Upper lobe of left lung (tissue), 6 donors: Measurements from ENCODE around the gene DCUN1D3. TPM values are rescaled to one million over a fixed set of nuclear protein-coding genes. Genes with fewer than 3 reads are reported as not detected.

Experiments used
- ATAC-seq, 2 donors: fragments of 200-7000 bp; cut with Tn5 transposase; one replicate each; pipeline ENCODE4 v1.9.1; 2022; ENCODE audit warnings: mild to moderate bottlenecking in 2 of 2, moderate library complexity in 2 of 2; ENCODE audit not compliant: low FRiP score in 2 of 2
- DNase-seq, 2 donors: peaks; one replicate each; pipeline ENCODE4 v3.0.0-alpha.2; 2019 to 2020
- H3K27ac ChIP-seq, 4 donors: fragments of 200-600 bp; sonication (generic); one replicate each; pipeline ENCODE4 v1.5.1; 2016 to 2019
- H3K27me3 ChIP-seq, 4 donors: fragments of 200-600 bp; sonication (generic); one replicate each; pipeline ENCODE4 v1.5.1; 2017 to 2019
- H3K36me3 ChIP-seq, 4 donors: fragments of 200-600 bp; sonication (generic); one replicate each; pipeline ENCODE4 v1.5.1; 2016 to 2019
- H3K4me1 ChIP-seq, 4 donors: fragments of 200-600 bp; sonication (generic); one replicate each; pipeline ENCODE4 v1.5.1; 2018 to 2019
- H3K4me3 ChIP-seq, 4 donors: fragments of 200-600 bp; sonication (generic); one replicate each; pipeline ENCODE4 v1.5.1; 2017 to 2019; ENCODE audit warnings: mild to moderate bottlenecking in 2 of 4, moderate library complexity in 1 of 4
- H3K9me3 ChIP-seq, 4 donors: fragments of 200-600 bp; sonication (generic); one replicate each; pipeline ENCODE4 v1.5.1; 2018 to 2019
- EP300 ChIP-seq, 4 donors: sonication (generic); formaldehyde crosslinking; IDR thresholded peaks; one replicate each; pipeline ENCODE4 v1.5.1; 2017; ENCODE audit warnings: antibody characterized with exemption in 4 of 4, control low read depth in 2 of 4
- POLR2A ChIP-seq, 4 donors: fragments of 450-650 bp; IDR thresholded peaks; one replicate each; pipeline ENCODE4 v1.5.1; 2016 to 2017; ENCODE audit warnings: antibody characterized with exemption in 4 of 4, mild to moderate bottlenecking in 2 of 4
- POLR2AphosphoS5 ChIP-seq, 2 donors: sonication (generic); formaldehyde crosslinking; IDR thresholded peaks; one replicate each; pipeline ENCODE4 v1.5.1; 2017; ENCODE audit warnings: antibody characterized with exemption in 2 of 2
- WGBS, 2 donors: methylation state at CpG; one replicate each; pipeline ENCODE4 v1.1.5; 2017 to 2018; 5-methylcytosine and 5-hydroxymethylcytosine counted together
- total RNA-seq, 6 donors: library from RNA; depleted of rRNA in 4 of 6; stranded (reverse); fragments of >200 nt in 4 of 6; gene quantifications; one replicate each; pipeline versions ENCODE4 v1.1.0 to v1.2.1, GENCODE V29; 2016 to 2021
- TF ChIP-seq, protein P1 (sequence below), 6 experiments: fragments of 450-650 bp in 4 of 6; fragments of 200-600 bp in 2 of 6; sonication (generic) in 2 of 6; IDR thresholded peaks; one replicate each; pipeline ENCODE4 v1.5.1; 2016 to 2019; ENCODE audit warnings: antibody characterized with exemption in 6 of 6
- donor health status: DM: no; HTN: no; CAD: no; lungs with moderate emphysema.
- donor health status: DM: no; HTN: yes; CAD: no; lungs with severe emphysema.

DCUN1D3 gene
- total RNA-seq, 6 donors from 2014 or later: 7.2 to 33.0 (median 19.3) TPM

DNA sequence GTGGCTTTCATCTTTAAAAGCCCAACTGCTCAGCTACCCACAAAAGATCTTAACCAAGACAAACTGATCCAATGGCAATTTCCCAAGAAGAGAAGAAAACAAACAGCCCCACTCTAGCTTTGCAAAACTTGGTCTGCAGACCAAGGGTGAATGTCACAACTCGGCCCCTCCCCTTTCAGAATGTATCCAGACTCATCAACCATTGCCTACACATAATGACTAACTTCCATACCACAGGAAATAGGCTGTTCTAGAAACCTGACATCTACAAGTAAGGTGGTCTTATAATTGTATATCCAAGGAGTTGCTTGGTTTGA, 16.0 kb downstream of the DCUN1D3 start:
- H3K27ac ChIP-seq: peak overlapping the region in 2 of 4 donors; percentile 8 to 63
- 62 to 71% methylated on average over 1 of the region's 1 CpG for WGBS, 2 donors

GRCh38 chr16:20883554-20884239, 16.5 kb downstream of the DCUN1D3 start:
- Histone ChIP-seq H3K27me3 (no peaks in the 10 kb centered on the region), H3K27ac (peak overlapping the region in 3 of 4 donors; percentile 8 to 63 (median 13)), H3K36me3 (no peaks in the 10 kb centered on the region), H3K4me1 (peaks cover 26 to 59% (median 47%) of the 10 kb centered on the region in 4 donors), H3K9me3 (no peaks in the 10 kb centered on the region), H3K4me3 (no peak overlapping the region)
- ATAC-seq (no peak), DNase-seq (no peak)
- WGBS, 2 donors: 64 to 73% methylated on average over 5 of the region's 5 CpGs
- TF ChIP-seq EP300 (IDR thresholded peaks at IDR 0.05): no peak

More for the DNA sequence above, 16.0 kb downstream of the DCUN1D3 start:
- H3K4me1 ChIP-seq: peaks cover 22 to 54% (median 43%) of the 10 kb centered on the region in 4 donors
- H3K36me3 ChIP-seq: no peaks in the 10 kb centered on the region
- H3K4me3 ChIP-seq: no peak overlapping the region
- H3K9me3 ChIP-seq: no peaks in the 10 kb centered on the region
- DNase-seq (no peak), ATAC-seq (no peak)
- TF ChIP-seq EP300 (IDR thresholded peaks at IDR 0.05) (no peak), POLR2A (IDR thresholded peaks at IDR 0.05) (no peak), POLR2AphosphoS5 (IDR thresholded peaks at IDR 0.05) (no peak)
- TF ChIP-seq, protein P1, sequence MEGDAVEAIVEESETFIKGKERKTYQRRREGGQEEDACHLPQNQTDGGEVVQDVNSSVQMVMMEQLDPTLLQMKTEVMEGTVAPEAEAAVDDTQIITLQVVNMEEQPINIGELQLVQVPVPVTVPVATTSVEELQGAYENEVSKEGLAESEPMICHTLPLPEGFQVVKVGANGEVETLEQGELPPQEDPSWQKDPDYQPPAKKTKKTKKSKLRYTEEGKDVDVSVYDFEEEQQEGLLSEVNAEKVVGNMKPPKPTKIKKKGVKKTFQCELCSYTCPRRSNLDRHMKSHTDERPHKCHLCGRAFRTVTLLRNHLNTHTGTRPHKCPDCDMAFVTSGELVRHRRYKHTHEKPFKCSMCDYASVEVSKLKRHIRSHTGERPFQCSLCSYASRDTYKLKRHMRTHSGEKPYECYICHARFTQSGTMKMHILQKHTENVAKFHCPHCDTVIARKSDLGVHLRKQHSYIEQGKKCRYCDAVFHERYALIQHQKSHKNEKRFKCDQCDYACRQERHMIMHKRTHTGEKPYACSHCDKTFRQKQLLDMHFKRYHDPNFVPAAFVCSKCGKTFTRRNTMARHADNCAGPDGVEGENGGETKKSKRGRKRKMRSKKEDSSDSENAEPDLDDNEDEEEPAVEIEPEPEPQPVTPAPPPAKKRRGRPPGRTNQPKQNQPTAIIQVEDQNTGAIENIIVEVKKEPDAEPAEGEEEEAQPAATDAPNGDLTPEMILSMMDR (IDR thresholded peaks at IDR 0.05): no peak
- no peaks in the 10 kb centered on the region for H3K27me3 ChIP-seq

- peak overlapping the region; percentile 39 to 70 (median 56) for H3K27ac ChIP-seq
- WGBS, 2 donors: 53 to 65% methylated on average over 6 of the region's 6 CpGs
- no peaks in the 10 kb centered on the region for H3K9me3 ChIP-seq
- H3K4me1 ChIP-seq: peaks cover 33 to 62% (median 49%) of the 10 kb centered on the region in 4 donors
- TF ChIP-seq POLR2AphosphoS5 (IDR thresholded peaks at IDR 0.05): no peak
- TF ChIP-seq, protein P1 (IDR thresholded peaks at IDR 0.05): no peak
- TF ChIP-seq EP300 (IDR thresholded peaks at IDR 0.05): no peak
- TF ChIP-seq POLR2A (IDR thresholded peaks at IDR 0.05): no peak
- H3K27me3 ChIP-seq: no peaks in the 10 kb centered on the region
- no peaks in the 10 kb centered on the region for H3K36me3 ChIP-seq
- ATAC-seq (no peak), DNase-seq (no peak)
- H3K4me3 ChIP-seq: no peak overlapping the region
Measured at GRCh38 chr16:20881503-20881878, 18.7 kb downstream of the DCUN1D3 start.

DNA sequence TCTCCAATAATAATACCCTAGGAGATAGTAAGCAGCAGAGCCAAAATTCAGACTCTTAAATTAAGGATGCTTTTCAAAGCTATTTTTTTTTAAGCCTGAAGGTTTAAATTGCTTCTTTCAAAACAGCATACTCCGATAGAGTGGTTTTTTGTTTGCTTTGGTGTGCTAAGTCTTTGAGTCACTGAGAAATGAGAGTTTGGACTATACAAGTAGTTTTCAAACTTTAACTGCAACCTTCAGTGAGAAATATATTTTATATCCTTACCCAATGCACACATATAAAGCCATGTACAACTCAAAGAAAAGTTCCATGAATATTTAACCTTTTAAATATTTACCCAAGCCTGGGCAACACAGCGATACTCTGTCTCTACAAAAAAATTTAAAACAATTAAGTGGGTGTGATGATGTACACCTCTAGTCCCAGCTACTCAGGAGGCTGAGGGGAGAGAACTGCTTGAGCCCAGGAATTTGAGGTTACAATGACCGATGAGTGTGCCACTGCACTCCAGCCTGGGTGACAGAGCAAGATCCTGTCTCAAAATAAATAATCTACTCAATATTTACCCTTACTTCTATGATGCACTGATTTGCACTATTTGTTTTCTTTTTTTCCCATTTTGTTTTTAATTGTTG, 19.2 kb downstream of the DCUN1D3 start:
- Histone ChIP-seq H3K9me3 (no peaks in the 10 kb centered on the region), H3K4me1 (peaks cover 33 to 62% (median 48%) of the 10 kb centered on the region in 4 donors), H3K27ac (peak overlapping the region; percentile 39 to 70 (median 56)), H3K4me3 (no peak overlapping the region), H3K27me3 (no peaks in the 10 kb centered on the region), H3K36me3 (no peaks in the 10 kb centered on the region)
- TF ChIP-seq, protein P1 (IDR thresholded peaks at IDR 0.05): no peak
- TF ChIP-seq EP300 (IDR thresholded peaks at IDR 0.05) (no peak), POLR2A (IDR thresholded peaks at IDR 0.05) (no peak), POLR2AphosphoS5 (IDR thresholded peaks at IDR 0.05) (no peak)
- DNase-seq (no peak), ATAC-seq (peak; percentile 33 to 78)
- 54 to 59% methylated on average over 3 of the region's 3 CpGs for WGBS, 2 donors

DNA sequence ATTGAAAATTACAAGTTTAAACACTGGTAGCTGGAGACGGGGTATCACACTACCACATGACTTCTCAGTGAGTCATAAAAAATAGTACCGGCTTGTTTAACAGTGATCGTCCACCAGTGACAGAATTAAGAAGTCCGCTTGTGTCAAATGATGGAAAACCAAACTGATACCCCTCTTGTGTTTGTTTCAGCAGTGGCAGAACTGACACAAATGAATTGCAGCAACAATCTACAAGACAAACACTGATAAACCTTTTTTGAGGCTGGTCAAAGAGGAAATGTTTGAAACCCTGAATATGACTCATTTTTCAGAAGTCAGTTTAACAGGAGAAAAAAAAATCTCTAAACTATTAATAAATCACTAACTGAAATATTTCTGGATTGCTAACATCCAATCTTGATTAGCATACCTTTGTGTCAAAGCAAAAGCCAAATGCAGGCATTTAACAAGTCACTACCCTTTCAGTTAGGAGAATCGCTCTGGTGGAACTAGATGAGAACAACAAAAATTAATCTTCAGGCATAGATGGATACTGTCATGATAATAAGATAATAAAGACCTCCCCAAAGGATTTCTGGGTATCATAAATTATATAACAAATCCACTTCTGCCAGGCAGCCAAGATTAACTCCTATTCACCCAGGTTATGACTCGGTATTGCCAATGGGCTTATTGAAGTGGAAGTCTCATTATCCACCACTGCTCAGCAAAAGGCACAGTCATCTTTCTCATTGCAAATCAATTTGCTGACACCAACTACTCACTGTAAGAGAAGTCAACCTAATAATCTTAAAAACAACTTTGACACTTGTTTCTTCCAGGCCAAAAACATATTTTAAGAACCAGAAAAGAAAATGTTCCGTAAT, 20.8 kb downstream of the DCUN1D3 start:
- Histone ChIP-seq H3K27ac (peak overlapping the region in 3 of 4 donors; percentile 33 to 47 (median 35)), H3K27me3 (no peaks in the 10 kb centered on the region), H3K36me3 (no peaks in the 10 kb centered on the region), H3K4me3 (no peak overlapping the region), H3K9me3 (no peaks in the 10 kb centered on the region), H3K4me1 (peaks cover 41 to 65% (median 55%) of the 10 kb centered on the region in 4 donors)
- no peak for DNase-seq
- peak in 1 of 2 donors; percentile 60 for ATAC-seq
- TF ChIP-seq POLR2A (IDR thresholded peaks at IDR 0.05): no peak
- no peak for TF ChIP-seq POLR2AphosphoS5 (IDR thresholded peaks at IDR 0.05)
- TF ChIP-seq, protein P1 (IDR thresholded peaks at IDR 0.05): no peak
- no peak for TF ChIP-seq EP300 (IDR thresholded peaks at IDR 0.05)
- WGBS, 2 donors: 49 to 56% methylated on average over 7 of the region's 7 CpGs
